Activated CD4-positive, alpha-beta T cell treated with anti-CD3 and anti-CD28 coated beads, Interleukin-2, amount 50 U/mL, for 16 hours (primary cell): Measurements from ENCODE around the gene TREML2.
"Not testable (repeated sequence)": the region's sequence is repeated elsewhere in the genome, so short reads cannot be mapped to it uniquely, and the experiment has no call there.

ENCODE experiments used
- DNase-seq: peaks from one replicate; pipeline ENCODE4 v3.0.0-alpha.2; 2020

TREML2 gene

DNA sequence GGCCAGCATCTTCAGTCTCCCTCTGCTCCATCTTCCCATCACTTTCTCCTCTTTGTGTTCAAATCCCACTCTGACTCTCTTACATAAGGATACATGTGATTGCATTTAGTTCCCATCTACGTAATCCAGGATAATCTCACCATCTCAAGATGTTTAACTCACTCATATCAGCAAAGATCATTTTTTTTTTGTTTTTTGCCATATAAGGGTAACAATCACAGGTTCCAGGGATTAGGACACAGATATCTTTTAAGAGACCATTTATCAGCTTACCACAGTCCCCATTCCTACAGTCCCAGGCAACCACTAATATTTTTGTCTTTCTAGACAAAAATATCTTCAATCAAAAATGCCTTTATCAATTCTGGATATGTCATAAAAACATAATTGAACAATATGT is 3.2 kb upstream of the TREML2 start:
- DNase-seq, result no peak

DNA sequence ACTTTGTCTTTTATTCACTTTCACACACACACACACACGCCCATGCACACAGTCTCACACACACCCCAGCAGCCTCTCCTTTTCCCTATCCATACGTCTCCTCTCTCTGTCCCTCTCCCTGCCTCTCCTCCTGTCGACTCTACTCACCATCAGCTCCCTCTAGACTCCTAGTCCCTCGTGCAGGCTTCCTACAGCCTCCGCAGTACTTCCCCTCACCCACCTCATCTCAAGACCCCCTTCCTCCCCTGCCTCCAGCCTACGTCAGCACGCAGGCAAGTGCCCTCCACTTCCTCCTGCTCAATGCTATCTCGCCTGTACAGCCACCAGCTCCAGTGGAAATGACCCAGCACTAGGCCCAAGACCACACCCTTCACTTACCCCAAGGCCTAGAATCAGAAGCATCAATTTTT is 820 bp upstream of the TREML2 start:
- DNase-seq, result no peak

DNA sequence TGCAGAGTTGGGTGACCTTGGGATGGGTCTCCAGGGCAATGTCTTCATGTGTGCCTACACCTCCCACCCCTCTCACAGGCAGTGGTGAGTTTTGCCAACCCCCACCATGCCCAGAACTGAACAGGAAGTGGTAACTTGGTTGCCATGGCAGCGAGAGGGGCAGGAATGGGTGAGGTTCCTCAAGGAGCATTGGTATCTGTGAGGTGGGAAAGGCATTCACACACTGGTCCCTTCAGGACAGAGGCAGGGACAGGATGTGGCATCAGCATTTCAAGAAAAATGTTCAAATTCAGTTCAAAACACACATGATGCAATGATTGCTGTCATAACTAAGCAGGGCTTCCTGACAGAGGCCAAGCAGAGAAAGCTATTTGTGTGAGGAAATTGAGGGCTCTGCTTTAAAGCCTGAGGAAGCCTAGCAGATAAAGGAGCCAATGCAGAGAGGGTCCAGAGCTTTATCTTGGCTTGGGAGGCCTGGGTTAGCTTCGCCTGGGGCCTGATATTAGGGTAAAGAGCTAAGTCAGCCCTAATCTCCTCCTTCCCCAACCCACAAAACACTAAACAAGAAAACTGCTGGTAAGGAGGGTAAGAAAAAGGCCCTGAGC is 551 bp downstream of the TREML2 start:
- DNase-seq, result peak; percentile 80

DNA sequence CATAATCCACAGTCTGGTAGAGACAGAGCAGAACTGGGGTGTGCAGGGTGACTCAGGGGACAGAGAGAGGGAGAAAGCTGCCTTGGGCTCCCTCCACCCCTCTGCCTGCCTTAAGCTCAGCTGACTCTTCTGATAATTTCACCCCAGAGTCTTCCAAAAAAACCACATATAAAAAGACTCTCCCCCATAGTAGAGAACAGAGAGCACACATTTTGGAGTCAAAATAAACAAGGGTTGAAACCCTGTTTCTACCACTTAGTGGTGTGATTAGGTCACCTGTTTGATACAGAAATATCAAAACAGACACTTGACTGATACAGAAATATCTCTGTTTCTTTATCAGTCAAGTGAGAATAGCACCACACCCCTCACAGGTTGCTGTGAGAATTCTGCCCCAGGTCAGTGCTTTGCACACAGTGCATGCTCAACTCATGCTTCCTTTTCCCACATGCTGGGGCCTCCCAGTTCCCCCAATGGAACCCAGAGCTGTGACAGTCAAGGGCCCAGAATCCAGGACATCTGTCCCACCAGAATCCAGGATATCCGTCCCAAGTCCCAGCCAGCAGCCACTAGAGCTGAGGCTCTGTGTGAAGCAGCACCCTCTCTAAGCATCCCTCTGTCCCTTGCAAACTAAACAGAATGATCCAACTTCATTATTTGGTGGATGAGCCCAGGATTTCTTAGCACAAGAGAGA is 1.2 kb downstream of the TREML2 start:
- peak; percentile 72 for DNase-seq

DNA sequence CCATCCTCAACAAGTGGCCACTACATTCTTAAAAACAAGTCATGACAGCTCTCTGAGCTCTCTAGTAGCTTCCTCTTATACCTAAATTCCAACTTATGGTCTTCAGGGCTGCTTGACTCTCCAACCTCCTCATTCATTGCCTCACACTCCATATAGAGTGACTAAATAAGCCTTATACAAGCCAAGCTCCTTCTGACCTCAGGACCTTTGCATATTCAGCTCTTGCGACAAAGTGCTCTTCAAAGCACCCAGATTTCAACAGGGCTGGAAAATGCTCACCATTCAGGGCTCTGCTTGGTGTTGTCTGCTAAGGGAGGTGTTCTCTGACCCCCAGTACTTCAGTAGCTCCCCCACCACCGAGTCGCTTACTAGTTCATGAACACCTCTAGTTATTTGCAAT is 3.7 kb downstream of the TREML2 start:
- no peak for DNase-seq

DNA sequence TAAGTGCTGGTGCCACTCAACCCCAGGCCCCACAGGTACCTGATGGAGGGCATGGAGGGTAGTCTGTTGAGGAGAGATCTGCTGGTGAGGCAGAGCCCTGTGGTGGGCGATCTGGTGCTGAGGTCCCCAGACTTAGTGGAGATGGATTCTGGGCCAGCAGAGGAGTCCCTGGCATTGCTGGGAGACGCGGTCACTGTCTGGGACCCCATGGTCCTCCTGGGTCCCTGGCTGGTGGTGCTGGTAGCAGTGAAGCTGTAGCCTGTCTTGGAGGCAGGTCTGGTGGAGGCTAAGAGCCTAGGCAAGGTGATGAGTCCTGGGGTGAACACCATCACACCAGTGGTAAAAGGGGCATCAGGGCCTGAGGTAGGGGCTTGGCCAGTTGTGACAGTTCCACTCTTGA is 6.6 kb downstream of the TREML2 start:
- DNase-seq, result no peak

DNA sequence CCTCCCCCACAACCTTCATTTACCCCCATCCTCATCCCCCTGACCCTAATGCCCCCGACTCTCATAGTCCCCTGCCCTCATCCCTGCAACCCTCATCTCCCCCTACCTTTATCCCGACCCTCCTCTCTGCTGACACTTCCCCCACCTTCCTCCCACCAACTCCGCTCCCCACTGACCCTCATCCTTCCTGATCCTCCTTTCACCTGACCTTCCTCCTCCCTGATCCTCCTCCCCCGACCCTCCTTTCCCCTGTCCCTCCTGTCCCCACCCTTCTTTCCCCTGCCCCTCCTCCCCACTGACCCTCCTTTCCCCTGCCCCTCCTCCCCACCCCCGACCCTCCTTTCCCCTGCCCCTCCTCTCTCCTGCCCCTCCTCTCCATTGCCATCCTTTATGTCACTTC is 7.1 kb downstream of the TREML2 start:
- DNase-seq, result no peak

DNA sequence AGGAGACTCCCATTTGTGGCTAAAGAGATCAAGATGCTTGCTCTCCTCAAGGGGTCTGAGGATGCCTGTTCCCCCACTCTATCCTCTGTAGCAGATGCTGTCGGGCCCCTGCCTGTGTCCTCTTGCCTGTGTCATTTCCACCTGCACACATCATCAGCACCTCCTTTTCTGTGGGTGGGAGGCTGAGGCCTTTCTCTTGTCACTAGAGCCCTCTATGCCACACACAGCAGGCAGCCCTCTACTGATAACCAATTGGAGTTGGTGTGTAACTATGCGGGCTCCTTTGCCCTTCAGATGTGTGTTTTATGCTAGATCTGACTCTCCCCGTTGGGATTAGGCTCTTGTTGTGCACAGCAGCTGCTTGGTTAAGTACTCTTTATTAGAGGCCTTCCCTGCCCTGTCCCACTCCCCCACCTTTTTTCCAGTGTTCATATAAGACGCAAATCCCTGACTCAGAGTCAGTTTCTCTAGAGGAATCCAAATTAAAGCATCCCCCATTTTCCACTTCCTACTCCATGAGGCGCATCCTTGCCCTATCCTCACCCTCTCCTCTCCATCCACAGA is 7.7 kb downstream of the TREML2 start:
- DNase-seq, result no peak

DNA sequence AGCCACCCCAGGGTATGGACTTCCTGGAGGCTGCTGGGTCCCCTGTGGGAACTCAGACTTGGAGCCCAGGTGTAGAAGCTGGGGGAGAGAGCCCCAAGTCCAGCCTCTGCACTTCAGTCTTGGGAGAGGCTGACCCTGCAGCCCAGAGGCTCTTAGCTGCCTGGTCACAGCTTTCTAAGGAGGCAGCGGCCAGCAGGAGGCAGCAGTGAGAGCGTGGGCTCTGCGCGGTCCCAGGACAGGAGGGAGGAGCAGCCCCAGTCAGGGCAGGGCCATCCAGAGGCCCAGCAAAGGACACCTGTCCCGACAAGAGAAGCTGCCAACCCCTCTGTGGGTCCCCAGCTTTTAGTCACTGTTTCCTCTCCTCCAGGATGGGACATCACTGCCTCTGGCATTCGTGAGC is 9.4 kb downstream of the TREML2 start:
- DNase-seq, result peak; percentile 38

DNA sequence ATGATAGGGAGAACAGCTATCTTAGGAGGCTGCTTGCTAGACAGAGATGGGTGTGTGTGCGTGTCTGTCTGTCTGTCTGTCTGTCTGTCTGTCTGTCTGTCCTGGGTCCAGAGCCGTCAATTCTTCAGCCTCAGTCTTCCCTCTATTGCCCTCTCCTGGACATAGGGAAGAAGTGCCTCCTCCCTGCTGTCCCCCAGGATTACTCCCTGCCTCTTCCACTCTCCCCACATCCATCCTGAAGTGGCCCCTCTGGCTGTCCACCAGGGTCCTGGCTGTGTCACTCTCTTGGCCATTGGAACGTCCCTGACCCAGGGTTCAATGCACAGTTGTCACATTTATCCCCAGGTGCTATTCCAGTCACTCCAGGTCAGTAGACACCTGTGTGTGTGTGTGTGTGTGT is 10.2 kb downstream of the TREML2 start:
- no peak for DNase-seq

DNA sequence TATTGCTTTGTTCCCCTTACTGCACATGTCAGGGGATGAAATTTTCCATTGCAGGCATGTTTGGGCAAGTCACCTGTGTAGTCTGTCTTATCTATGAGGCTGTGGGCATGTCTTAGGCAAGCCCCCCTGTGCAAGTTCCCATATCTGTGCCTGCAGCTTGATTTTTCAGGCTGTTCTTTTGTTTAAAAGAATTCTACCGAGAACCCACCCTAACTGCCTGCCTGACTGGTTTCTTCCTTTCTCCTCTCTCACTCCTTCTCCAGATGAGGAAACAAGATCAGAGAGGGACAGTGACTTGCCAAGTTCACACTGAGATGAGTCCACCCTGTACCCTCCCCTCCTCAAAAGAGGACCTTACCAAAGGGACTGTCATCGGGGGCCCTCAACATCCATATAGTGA is 11.0 kb downstream of the TREML2 start:
- no peak for DNase-seq

DNA sequence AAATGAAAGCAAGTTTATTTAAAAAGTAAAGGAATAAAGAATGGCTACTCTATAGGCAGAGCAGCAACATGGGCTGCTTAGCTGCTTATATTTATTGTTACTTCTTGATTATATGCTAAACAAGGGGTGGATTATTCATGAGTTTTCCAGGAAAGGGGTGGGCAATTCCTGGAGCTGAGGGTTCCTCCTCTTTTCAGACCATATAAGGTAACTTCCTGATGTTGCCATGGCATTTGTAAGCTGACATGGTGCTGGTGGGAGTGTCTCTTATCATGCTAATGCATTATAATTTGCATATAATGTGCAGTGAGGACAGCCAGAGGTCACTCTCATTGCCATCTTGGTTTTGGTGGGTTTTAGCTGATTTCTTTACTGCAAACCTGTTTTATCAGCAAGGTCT is 11.9 kb downstream of the TREML2 start:
- DNase-seq, result not testable (repeated sequence)

DNA sequence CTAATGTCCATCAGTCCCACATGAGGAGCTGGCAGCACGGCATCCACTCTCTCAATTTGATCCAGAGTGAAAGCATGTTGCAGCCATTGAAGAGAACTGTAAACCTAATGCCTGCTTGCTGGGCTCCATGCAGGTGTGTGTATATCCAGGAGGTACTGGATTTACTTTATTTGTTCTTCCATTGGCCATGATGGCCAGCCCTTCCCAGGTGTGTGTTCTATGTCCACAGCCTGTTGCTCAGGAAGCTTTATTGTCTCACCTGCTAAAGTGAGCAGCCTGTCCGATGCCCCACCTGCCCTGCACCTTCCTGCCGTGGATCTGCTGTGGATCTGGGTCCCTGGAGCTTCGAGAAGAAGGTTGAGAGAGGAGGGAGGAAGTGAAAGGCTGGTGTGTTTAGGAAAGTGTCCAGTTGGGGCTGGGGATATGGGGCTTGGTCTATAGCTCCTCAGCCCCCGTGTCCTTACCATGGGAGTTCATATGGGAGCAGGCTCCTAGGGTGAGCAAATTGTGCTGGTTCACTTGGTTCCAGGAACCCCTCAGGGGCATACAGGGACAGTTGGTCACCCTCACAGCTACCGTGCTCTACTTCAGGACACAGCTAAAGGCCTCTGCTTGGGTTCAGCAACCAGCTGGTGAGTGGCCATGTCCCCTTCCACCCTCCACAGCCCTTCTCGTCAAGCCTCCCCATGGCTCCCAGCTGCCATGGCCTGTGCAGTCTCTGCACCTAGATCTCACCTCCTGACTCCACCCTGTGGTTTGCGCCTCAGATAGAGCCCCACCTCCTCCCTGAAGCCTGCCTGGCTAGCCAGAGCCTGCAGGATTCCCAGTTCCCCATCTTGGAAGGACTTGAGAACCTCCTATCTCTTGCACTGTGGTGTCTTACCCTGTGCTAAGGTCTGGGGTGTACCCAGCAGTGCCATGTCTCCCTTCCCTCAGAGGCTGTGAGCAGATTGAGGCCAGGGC is 12.7 kb downstream of the TREML2 start:
- DNase-seq, result no peak

DNA sequence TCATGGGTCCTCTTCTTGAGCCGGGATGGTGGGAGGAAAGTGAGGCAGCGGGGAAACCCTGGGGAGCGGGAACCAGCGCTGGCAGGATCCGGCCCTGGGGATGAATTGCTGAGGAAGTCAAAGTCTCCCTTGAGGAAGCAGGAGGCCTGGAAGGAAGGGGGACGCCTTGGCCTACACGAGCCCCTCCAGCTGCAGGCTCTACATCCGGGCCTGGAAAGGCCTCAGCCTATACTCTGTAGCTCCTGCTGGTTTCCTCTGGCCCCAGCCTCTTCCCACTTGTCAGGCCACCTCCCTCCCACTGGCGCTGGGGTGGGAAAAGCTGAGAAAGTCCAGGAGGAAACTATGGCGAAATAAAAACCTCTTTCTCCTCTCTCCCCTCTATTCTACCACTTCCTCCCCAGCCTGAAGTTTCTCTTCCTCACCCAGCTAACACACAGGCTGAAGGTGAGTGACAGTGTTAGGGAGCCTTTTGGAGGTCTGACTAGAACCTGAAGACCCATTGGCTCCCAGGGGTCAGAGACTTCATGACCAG is 14.9 kb downstream of the TREML2 start:
- no peak for DNase-seq

DNA sequence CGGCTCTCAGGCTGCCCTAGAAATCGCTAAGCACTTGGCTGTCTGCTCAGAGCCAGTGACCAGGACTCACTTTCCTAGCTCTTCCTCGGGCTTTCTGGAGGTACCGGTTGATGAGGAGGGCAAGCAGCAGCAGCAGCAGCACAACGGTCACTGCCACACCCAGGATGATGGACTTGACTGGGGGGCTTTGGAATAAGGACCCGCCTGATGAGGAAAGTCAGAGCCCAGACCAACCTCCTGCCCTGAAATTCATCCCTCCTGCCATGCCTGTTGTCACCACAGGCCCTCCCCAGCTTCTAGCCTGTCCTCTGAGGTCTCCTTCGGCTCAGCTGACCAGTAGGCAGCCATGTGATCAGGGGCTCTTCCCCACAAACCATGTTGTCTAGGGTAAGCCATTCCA is 16.2 kb downstream of the TREML2 start:
- DNase-seq, result no peak

DNA sequence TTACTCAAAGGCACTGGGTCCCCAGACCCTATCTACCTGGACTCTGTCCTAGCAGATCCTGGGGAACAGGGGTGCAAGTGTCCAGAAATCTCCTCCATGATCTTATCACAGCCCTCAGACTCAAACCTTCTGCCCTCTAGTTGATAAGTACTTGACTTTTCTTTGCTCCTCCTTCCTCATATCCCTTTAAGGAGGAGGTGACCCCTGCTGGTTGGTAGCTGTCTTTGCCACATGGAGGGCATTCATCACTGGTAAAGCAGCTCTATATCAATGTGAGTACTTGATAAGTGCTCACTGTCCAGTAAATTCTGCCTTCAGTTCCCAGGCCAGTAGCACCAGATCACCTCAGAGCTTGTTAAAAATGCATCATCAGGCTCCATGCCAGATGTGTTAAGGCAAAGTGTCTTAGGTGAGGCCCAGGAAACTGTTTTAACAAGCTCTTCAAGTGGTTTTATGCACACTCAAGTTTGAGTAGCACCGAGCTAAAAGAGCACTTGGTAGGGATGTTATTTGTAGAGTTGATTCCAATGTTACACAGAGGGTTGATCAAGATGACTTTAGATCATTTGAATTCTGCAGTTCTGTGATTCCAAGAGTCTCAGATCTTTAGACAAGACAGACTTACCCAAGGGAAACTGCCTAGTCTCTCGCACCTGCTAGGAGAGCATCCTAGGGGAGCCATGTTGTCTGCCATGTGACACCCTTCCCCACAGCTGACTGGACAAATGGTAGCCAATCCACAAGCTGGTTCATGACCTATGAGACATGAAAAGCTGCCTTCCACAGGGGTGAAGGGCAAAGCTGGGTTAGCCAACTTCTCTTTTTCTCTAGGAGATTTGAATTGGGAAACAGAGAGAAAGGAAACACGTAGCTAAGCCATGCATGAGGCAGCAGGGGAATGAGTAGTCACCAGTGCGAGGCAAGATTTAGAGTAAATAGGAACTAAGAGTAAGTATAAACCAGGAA is 18.6 kb downstream of the TREML2 start:
- peak; percentile 71 for DNase-seq

DNA sequence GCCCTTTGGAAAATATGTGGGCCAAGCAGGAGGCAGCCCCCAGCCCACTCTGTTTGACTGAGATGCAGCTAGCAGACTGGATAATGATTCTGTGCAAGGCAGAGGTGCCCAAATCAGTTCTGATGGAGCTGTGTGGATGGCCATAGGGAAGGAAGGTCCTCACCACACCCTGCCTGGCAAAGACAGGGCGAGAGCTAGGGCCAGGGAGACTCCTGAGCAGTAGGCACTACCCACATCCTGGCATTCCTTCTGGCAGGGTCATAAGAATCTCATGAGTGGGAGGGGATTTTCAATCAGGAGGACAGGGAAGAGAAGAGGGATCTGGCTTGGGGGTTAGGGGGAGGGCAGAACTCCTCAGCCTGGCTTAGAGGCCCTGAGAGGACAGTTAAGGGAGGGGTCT is 19.4 kb downstream of the TREML2 start:
- no peak for DNase-seq

DNA sequence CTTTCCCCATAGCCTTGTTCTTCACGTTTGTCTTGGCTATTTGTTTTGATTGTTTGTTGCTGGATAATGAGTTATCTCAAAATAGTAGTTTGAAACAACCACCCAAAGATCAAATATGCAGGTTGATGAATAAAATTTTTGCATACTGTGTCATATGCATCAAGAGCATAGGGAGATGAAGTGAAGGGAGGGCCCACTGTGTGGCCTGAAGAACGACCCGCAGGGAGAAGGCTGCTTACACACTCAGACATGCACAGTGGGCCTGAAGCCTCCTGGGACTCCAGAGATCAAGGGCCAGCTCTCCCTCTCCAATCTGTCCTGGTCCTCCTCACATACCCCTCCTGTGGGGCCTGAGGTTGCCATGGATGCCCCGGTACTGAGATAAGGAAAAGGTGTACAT is 21.8 kb downstream of the TREML2 start:
- no peak for DNase-seq

DNA sequence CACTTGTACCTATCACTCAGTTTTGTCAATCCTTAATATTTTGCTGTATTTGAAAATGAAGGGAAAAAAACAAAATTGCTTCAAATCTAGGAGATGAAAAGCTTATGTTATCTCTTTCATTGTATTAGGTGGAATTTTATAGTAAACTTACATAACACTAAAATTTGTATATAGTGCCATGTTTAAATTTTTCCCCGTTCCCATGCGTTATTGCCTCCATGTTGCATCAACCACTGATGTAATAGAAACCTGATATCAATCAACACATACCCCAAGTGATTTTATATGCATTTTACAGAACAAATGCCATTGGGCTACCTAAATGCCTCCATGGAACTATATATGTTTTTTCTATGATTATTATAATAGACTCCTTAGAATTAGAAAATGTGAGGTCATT is 23.3 kb downstream of the TREML2 start:
- no peak for DNase-seq

DNA sequence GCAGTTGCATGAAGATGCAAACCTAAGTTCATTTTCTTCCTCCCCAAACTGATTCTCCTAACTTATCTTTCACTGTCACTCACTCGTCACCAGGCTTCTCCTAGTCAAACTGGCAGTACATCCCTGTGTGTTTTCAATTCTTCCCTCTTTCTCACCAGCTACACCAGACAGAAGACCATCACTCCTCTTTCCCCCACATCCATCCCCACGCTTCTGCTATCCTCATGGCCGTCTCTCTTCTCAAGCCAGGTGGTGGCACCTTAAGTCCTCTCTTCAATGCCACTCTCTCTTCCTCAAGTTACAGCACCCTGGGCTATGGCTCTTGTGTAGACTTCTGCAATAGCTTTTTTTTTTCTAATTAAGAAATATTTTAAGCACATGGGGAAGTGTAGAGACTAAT is 23.7 kb downstream of the TREML2 start:
- no peak for DNase-seq

DNA sequence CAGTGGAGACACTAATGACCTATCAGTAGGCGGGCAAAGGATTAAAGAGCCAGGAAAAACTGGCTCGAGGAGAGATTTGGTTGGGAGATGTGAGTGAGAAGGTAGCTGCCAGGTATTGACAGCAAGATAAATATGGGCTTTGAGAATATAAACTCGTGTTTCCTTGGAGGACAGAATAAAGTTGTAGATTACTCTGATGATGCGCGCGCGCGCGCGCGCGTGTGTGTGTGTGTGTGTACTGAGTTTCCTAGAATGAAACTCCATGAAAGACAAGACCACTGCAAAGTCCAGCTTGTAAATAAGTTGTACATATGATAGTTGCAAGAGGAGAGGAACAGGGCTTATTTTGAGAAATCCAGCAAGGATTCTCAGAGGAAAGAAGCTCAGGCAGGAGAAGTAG is 24.8 kb downstream of the TREML2 start:
- no peak for DNase-seq

DNA sequence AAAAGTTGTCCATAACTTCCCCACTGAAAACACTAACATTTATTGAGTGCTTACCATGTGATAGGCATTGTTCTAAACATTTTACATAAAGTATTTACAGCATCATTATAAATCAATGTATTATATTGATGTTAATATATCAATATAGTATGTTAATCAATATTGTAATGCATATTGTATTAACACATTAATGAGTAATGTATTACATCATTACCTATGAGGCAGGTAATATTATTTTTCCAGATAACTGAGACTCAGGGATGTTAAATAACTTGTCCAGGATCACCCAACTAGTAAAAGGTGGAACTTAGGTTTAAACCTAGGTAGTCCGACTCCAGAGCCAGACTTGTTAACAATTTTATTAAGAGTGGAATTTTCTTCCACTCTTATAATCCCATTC is 25.9 kb downstream of the TREML2 start:
- no peak for DNase-seq
